HG02943 (cell line): ENCODE results near the gene CDH22.

ENCODE experiments used
- ATAC-seq: cut with Tn5 transposase; IDR thresholded peaks from one replicate; pipeline ENCODE4 v1.9.1; 2021; ENCODE audit warnings: mild to moderate bottlenecking, low read depth, moderate library complexity; ENCODE audit not compliant: unreplicated experiment

CDH22 gene

DNA sequence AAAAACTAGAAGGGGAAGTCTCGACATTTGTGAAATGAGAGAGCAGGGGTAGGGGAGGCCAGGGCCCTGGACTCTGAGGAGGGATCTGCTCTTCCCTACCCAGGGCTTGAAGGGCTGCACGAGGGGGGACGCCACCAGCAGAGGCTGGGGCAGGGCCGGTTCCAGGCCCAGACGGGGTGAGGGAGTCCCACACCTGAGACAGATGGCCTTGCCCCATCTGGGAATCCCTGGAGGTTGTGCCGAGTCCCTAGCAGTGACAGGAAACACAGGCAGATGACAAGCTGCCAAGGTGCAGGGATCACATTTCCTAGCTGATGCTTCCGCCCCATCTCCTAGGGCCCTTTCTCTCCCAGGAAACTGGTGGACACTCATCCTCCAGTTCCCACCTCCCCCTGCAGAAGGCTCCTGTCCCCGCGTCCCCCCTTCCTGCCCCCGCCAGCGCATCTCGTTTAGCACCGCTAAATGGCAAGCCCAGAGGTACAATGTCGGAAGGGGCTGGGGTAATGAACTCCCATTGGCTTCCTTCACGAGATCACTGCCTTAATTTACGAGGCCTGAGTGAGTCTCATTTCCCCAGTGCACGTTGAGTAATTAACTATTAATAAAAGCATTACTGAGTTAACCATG, 35.2 kb upstream of the CDH22 start:
- ATAC-seq, result no peak

DNA sequence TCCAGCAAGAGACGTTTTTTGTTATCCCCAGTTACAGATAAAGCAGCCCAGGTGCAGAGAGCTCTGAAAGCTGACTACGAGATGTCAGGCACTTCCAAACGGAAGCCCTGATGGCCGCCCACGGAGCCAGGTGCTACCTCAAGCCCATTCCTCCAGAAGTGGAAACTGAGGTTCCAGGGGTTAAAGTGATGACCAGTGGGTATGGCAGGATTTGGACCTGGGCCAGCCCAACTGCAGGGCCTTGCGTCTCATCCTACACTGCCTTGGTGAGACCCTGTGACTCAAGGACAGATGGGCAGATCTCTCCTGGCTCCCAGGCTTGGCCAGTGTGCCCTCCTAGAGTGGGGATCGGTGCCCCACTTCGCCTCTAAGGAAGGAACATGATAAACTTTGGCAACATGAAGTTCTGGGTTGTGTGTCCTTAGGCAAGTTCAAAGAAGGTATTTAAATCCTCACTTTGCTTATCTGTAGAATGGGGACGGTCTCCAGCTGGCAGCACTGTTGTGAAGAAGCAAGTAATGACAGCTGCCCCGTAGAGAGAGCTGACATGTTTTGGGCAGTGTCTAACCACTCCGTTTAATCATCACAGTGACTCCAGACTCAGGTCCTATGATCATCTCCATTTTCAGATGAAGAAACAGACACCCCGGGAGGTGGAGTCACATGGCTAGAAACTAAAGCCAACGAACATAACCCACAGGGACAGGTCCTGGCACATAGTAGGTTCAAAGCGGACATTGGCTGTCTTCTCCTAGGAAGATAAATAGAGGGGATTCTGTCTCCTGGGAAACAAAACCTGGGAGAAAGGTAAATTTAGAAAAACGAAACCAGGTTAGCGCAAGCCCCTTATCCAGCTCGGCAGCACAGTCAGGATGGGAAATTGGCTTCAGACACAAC, 34.4 kb upstream of the CDH22 start:
- ATAC-seq, result no peak

DNA sequence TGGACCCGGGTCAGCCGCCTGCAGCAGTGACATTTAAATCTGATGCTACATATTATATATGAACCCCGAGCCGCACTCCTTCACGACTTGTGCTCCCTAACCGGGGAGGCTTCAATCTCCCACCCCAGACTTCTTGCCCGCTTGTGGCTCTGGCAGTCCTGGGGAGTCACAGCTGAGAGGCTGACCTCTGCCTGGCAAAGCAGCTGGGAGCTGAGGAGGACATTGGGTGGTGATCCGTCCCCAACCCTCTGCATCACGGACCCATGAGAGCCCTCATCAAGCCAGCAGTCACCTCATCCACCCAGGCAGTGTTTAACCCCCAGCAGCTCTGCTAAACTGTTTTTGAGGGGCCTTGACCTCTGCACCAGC, 33.7 kb upstream of the CDH22 start:
- ATAC-seq, result no peak

DNA sequence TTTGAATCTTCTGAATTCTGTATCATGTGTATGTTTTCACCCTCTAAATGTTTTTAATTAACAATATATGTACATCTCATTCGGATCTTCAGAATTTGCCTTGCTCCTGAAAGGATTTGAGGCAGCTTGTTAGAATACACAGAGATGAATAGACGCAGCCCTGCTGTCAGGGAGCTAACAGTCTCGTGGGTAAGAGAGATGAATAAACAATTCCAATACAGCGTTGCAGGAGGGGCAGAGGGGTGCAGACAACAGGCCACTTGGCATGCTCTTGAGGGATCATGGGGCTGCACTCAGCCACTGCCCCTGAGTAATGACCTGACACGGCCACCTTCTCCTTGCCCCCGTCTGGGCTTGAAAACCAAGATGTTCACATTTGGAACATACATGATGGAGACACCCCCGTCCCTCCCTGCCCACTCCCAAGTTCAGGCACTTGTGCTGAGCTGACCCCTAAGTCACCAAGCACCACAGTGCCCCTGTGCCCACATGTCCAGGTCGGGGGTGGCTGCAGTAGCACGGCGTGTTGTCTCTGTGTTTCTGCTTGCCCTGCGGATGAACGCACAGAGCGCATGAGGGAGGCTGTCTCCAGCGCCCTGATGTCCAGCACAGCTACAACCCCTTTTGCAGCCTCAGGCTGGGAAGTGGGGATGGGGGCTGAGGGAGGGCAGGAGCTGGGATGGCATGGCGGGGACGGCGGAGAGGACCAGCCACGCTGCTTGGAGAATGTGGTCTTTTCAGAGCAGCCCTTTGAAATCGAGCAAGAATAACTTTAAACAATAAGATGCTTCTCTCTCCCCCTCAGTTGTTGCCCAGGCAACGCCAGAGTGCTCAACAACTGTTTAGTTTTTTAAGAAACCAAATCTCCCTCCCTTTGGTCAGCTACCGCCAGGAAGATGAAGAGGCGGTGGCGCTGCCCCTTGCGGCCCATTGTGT, 33.0 kb upstream of the CDH22 start:
- ATAC-seq, result no peak

DNA sequence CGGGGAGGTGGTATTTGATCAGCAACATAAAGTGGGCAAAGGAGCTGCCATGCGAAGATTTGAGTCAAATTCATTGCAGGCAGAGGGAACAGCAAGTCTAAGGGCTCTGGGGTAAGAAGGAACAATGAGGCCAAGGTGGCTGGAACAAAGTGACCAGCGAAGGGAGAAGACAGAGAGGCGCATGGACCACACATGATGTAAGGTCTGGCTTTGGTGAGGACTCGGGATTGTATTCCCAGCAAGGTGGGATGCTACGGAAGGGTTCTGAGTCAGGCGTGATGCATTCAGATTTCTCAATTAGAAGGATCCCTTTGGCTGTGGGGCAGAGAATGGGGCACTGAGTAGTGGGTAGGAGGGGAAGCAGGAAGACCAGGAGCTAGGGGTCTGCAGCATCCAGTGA, 30.7 kb upstream of the CDH22 start:
- ATAC-seq, result no peak

DNA sequence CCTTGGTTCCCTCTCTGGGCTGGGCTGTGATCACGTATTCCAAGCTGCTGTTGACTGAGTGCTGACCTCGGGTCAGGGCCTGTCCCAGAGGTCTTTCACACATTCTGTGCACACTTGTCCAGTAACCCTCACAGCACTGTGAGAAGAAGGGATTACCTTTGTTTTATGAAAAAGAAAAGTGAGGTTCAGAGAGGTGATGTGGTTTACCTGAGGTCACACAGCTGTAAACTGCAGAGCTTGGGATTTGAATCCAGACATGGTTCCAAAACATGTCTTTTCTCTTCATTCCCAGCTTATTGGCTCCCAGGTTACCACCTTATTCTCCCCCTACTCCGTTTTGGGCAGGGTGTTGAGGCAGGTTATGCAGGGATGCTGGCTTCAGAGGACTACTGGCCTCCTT, 28.4 kb upstream of the CDH22 start:
- ATAC-seq, result no peak

DNA sequence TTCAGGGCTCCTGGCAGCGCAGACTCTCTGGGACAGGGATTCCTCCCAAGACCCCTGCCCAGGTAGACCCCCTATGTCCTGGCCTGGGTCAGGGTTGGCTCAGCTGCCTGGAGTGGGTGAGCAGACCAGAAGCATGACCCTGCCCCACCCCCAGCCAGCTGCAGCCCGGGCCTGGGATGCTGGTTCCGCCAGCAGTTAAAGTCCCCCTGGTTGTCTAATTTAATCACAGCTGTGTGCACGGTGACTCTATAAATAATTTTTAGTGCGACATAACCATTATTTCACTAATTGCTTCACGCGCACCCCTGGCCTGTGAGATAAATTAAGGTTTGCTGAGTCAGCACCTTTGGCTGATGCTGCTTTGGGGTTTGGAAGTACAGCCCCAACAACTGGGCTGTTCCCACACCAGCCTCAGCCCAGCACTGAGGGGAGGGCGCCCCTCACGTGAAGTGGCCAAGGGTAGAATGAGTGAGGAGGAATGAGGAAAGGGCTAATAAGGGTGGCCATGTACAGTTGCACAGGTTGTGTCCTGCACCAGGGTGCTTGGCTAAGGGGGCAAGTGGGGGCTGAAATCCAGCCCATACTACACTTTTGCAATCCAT, 26.1 kb upstream of the CDH22 start:
- ATAC-seq, result no peak

DNA sequence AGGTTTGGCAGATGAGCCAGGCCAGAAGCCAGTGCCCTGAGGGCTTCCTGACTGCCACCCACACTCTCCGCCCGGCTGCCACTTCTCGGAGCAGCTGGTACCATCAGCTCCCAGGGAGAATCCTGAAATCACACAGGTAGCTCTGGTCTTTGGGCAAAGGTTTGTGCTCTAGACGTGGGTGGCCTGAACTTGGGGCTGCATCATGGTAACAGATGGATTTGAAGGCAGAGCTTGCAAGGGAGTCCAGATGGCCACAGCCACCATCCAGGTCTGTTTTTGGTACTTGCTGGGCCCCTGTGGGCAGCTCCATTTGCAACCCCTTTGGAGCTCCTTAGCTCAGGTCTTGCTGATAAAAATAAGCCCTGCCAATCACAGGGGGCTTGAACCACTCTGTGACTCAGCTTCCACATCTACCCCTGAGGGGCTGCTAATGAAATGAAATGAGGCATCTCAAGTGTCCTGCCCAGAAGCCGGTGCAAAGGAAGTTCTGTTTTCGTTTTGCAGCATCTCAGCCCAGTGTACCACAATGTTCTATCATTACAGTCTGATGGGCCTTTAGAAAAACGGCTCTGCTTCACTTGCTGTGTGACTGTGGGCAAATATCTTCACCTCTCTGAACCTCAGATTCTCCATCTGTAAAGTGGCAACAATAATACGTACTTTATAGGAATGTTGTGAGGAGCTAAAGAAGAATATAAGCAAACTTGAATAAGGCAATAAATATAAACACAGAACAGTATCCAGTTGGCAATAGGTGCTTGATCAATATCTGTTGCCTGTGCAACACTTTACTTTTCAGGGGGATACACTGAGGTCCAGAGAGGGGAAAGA, 25.1 kb upstream of the CDH22 start:
- ATAC-seq, result no peak

DNA sequence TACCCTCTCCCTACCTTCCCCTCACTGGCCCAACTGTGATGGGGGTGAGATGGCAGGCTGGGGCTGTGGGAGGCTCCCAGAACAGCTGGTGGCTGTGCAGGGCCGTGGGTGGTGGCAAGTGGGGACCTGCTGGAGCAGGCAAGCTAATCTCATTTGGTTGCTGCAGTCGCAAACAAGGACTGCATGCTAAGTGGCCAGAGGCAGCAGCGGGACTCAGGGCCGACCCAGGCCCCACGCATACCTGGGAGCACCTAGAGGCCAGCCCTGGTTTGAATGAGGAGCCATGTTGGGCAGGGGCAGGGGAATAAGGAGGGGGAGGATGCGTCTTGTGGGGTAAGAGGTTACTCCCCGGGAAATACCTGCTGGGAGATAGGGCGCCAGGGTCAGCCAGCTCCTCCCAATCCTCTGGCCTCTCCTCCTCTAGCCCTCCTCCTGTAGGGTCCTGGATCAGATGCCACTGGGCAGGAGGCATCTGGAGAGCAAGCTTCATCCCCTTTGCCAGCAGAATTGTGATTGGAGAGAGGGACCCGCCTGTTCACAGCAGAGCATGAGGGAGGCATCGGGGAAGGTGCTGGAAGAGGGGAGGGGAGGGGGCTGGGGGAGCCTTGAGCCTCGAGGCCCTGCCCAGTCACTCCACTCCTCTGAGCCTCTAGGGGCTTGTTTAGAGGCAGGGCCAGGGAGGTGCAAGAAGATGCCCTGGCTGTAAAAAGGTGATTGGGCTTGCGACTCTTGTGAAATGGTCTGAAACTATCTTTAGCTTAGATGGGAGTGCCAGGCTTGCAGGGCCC, 24.3 kb upstream of the CDH22 start:
- ATAC-seq, result no peak

DNA sequence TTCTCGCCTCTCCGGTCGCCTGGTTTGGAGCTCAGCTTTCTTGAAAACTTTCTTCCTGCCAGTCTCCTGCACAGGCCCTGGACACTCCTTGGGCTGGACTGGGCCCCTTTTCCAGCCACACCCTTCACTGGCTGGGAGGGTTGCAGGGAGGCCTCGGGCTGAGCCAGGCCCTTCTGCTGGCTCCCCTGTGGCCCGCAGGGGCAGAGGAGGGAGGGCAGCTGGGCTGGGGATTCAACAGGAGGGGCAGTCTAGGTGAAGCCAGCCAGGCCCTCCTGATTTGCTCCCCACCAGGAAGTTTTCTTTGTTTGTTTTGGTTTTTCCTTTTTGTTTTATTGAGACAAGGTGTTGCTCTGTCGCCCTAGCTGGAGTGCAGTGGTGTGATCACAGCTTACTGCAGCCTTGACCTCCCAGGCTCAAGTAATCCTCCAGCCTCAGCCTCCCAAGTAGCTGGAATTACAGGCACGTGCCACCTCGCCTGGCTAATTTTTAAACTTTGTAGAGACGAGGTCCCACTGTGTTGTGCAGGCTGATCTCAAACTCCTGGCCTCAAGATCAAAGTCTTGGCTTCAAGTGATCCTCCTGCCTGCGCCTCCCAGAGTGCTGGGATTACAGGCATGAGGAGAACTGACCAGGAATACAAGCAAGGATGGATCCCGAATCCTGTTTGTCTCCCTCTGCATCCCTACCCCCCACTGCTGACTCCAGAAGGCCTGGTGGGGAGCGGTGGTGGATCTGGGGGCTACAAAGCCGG, 23.5 kb upstream of the CDH22 start:
- ATAC-seq, result no peak

DNA sequence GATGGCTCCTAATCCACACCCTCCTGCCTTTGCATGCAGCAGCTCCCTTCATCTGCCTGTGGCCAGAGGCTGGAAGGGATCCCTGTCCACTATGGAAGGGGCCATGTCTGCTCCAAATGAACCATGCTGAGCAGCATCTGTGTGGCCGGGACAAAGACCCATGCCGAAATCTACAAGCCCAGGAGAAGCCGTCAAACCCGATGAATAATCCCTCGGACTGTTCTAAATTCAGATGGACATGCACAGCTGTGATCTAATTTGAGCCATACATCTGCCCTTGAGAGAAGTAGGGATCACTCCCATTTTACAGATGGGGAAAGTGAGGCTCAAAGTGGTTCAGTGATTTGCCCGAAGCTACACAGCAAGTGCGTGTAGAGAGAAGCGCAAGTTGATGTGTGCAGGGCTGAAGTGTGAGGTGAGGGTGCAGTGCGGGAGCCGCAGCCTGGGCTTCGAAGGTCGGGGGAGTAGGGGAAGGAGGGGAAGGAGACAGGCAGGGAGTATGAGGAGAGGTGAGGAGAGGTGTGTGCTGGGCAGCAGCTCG, 22.6 kb upstream of the CDH22 start:
- ATAC-seq, result no peak

DNA sequence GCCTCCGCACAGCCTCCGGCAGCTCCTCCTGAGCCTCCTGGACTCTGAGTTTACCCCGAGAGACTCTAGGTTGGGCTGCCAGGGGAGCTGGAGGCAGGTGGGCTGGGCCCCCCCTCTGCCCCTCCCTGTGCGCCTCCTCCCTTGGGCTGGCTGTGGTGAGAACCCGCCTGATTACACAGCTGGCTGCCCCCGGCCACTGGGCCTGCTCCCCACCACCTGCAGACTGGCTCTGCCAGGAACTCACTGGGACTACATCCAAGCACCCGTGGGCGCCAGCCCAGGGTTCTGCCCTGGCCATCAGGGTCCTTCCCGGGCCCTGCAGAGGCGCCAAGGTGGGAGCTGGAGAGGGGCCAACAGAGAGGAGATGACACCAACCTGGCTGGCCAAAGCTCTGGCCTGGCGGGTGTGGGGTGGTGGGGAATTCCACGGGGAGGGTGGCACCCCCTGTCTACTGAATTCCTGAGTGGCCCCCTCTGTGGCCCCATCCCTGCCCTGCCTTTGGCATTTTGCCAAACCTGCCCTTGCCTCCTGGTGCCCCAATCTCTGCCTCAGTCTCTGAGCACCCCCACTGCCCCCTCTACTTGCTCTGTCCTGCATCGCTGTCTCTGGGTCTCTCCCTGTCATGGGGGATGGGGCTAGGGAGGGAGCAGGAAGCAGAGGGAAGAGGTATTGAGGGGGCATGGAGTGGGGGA, 21.9 kb upstream of the CDH22 start:
- ATAC-seq, result no peak

DNA sequence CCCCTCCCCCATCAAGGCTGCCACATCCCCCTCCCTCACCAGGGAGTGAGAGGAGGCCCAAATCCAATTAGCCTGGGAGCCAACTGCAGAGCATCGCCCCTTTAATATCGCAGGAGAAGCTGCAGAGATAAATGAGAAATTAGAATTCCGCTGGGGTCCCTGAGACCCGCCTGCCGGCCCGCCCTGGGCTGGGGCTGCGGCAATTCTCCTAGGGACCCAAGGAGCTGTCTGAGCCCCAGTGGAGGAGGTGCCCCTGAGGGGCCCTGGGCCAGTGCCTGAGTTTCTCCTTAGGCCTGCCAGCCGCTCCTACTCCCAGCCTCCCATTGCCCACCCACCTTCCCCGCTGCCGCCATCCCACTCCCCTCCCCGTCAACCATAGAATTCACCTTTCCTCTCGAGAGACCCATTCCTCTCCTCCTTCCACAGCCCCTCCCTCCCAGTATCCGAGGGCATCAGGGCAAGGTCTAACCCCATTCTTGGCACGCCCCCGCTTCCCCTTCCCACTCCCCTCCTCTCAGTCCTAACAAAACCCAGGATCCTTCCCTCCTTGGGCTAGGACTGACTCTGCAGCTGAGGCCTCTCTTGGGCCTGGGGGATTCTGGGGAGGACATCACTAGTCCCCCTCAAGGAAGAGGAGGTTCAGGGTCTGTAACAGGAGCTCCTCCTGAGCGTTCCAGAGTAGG, 20.0 kb upstream of the CDH22 start:
- ATAC-seq, result no peak

DNA sequence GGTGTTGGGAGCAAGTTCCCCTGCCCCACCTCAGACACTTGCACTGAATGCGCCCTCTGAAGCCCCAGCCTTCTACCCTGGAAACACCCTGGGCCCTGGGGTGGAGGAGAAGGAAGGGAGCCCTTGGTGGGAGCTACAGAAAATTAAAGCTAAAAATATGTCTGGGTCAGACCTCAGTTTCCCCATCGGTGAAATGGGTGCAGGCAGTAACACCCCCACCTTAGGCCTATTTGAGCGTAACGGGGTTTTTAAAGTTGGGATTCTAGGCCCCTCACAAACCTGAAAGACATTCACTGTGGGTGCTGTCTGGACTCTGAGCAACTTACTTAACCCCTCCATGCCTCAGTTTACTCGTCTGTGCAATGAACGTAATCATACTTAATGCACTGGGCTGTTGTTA, 19.3 kb upstream of the CDH22 start:
- ATAC-seq, result no peak

DNA sequence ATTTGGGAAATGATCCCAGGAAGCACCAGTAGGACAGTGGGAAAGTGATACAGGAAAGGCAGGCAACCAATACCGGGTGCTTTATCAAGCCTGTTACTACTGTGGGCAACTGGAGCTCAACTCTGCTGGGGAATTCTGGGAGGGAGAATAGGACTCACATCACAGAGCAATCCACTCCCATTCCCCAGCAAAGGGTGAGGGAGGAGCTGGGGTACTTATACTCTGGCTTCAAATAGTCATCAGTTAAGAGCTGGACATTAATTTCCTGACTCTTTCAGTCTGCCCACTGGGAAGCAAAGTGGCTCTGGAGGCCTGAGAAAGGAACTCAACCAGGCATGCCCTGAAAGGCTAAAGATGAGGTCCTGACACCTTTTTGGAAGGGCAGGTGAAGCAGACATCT, 17.5 kb upstream of the CDH22 start:
- ATAC-seq, result no peak

DNA sequence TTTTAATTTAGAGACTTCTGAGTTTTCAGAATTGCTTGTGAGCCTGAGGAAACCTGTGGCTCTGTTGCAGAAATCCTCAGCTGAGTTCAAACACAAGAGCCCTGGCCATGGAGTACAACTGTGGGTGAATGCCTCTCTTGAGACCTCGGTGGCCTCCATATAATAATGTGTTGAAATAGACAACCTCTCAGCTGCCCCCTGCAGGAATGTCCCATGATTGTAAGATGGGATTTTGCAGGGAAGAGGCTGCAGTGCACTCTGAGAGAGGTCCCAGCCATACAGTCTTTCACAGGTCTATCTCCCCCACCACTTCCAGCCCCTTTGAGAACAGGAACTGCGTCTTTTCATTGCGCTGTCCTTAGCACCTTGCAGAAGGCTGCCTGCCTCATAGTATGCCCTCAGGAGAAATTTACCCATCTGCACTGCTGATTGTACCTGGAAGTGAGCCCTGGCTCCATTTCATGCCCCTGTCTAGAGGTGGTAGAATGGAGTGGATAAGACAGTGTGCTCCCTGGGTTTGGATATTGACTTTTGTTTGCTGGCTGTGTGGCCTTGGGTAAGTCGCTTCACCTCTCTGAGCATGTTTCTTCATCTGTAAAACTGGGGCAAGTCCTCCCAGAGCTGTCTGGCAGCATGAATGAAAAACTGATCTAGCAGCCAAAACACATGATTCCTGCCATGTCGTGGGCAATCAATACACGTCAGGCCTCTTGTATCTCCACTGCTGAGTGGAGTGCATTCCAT, 16.8 kb upstream of the CDH22 start:
- no peak for ATAC-seq
